ENCODE measurements around the gene RNF220.

RNF220 gene

GRCh38 chr1:44584167-44584566 lies 179.1 kb downstream of the RNF220 start:
- no peak for DNase-seq (ENCODE audit: low read depth in 2 of 2)

DNA sequence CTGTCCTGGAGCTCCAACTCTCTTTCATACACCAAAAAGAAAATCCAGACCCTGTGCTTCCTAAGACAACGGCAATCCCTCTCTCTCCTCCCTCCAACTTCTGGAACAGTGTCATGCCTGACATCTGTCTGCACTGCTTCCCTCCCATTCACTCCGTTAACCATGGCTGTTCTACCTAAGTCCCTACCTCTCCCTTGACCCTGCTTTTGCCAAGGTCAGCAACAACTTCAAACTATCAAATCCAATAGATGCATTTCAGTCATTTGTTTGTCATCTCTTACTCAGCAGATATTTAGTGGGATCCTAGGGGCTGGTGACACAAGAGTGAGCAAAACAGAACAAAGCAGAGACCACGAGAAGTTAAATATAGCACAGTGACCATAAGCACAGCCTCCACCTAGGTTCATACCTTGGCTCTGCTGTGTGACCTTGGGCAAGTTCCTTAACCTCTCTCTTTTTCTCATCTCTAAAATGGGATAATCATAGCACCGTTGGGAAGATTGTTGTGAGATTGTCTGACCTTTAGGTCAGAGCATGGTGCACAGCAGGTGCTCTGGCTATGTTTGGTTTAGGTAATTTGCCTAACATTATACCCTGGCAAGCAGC lies 180.4 kb downstream of the RNF220 start:
- no peak for DNase-seq (ENCODE audit: low read depth in 2 of 2)

GRCh38 chr1:44587796-44588460 lies 182.9 kb downstream of the RNF220 start:
- DNase-seq (ENCODE audit: low read depth in 2 of 2): no peak

GRCh38 chr1:44588551-44589210 lies 183.6 kb downstream of the RNF220 start:
- DNase-seq (ENCODE audit: low read depth in 2 of 2): no peak

DNA sequence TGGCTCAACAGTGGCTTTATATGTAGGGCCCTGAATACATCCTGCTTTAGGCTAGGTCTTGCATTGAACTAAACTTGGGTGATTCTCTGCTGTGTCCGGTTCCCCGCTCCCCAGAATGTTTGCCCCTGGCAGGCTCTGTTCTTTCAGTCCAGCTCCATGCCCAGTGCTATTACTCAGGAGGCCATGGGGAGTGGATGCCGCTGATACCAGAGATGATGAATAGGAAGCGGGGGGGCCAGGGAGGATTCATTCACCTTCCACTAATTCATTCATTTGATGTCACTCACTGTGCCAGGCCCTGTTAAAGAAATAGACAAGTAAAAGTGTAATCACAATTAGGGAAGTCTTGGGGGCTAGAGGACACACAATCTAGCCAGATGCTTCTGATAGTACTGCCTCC lies 185.4 kb downstream of the RNF220 start:
- DNase-seq (ENCODE audit: low read depth in 2 of 2): no peak

- DNase-seq (ENCODE audit: low read depth in 2 of 2): no peak
These were observed 186.3 kb downstream of the RNF220 start for GRCh38 chr1:44591381-44591780.

DNA sequence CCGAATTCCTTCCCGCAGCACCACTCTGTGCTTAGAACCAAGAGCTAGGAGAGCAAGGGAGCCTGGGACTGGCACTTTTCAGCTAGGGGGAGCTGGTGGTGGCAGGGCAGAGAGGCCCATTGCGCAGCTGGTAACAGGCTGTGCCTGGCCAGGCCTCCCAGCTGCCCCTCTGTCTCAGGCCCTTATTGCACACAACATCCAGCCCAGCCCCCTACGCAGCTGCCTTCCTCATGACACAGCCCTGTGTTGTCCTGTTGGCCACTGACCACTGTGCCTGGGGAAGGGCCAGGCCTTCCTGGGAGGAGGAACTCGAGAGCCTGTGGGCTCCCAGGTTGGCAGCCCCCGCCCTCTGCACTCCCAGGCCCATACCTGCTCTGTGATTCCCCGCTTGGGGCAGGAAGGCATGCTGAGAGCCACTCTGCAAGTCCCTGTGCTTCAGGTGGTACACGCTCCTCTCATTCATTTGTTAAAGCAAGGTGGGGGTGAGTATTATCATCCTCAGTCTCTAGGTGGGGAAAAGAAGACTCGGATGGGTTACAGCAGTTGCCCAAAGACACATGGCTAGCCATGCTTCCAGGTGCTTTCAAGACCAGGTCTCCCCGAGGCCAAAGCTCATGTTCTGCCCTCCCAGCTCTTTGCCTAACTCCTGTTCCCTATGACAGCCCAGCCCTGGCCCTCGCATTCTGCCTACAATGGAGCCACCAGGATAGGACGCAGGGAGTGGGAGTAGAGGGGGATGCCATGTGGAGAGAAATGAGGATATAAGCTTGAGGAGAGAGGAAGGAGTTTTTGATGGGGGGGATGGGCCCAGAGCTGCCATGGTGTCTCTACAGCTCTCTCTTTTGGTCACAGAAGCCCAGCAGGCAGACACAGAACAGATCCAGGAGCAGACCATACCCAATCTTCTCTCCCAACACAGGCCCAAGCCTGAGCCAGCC lies 187.4 kb downstream of the RNF220 start:
- no peak for DNase-seq (ENCODE audit: low read depth in 2 of 2)

GRCh38 chr1:44594353-44594752 lies 189.3 kb downstream of the RNF220 start:
- no peak for DNase-seq (ENCODE audit: low read depth in 2 of 2)

GRCh38 chr1:44594871-44595735 lies 190.0 kb downstream of the RNF220 start:
- DNase-seq (ENCODE audit: low read depth in 2 of 2): peak in 1 of 2 experiments; percentile 14

DNA sequence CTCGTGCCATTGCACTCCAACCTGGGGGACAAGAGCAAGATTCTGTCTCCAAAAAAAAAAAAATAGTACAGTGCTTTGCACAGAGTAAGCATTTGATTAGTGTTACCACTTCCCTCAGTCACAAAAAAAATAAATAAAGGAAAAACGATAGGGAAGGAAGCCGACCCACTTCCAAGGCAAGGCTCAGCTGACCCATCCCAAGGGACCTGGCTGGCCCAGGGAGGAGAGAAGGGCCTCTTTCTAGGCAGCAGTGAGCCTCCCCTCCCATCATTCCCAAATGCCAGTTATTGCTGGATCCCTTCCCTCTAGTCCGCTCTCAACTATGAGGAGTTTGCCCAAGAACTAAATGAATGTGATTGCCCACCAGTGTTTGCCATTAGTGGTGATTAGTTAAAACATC lies 191.5 kb downstream of the RNF220 start:
- DNase-seq (ENCODE audit: low read depth in 2 of 2): no peak

- DNase-seq (ENCODE audit: low read depth in 2 of 2): no peak
These were observed 193.1 kb downstream of the RNF220 start for GRCh38 chr1:44598167-44598566.

DNA sequence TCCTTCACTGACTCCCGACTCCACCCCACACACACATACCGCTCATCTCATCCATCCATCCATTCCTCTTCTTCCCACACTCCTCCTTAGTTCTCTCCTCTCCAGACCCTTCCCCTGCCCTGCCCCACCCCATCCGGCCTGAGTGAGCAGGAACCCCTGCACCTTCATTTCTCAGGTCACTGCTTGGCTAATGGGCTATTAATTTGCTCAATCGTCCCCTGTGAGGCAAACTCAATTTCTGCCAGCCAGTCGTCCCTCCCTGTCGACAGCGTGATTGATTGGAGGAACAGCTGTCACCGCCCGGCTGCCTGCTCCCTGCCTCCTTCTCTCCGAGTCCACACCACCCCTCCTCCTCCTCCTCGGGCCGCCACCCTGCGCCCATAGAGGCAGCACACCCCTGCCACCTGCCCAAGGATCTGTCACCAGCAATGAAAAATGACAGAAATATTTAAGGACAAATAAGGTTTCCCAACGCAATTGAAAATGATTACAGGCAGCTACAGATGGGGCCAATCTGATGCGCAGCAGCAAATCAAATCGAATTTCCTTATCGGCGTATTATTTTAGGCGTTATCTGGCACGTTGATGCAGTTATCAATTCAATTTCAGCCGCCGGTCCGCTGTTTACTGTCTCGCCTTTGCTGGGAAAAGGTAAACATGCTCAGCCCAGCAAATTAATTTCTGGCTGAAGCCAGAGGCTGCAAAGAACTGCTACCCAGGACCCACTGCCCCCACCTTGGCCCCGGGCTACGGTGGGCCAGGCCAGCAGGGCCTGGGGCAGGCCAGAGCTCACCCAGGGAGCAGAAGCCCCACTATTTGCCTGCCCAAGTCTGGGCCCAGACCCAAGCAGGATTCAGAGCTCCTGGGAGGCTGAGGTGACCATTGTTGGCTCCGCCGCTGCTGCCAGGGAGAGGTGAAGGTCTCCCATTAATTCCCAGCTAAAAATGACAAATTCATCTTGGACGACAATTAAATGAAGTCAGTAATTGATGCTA lies 197.9 kb downstream of the RNF220 start:
- DNase-seq (ENCODE audit: low read depth in 2 of 2): no peak

- DNase-seq (ENCODE audit: low read depth in 2 of 2): no peak
These were observed 198.7 kb downstream of the RNF220 start for GRCh38 chr1:44603718-44604117.

GRCh38 chr1:44604157-44604955 lies 199.3 kb downstream of the RNF220 start:
- DNase-seq (ENCODE audit: low read depth in 2 of 2): no peak

DNA sequence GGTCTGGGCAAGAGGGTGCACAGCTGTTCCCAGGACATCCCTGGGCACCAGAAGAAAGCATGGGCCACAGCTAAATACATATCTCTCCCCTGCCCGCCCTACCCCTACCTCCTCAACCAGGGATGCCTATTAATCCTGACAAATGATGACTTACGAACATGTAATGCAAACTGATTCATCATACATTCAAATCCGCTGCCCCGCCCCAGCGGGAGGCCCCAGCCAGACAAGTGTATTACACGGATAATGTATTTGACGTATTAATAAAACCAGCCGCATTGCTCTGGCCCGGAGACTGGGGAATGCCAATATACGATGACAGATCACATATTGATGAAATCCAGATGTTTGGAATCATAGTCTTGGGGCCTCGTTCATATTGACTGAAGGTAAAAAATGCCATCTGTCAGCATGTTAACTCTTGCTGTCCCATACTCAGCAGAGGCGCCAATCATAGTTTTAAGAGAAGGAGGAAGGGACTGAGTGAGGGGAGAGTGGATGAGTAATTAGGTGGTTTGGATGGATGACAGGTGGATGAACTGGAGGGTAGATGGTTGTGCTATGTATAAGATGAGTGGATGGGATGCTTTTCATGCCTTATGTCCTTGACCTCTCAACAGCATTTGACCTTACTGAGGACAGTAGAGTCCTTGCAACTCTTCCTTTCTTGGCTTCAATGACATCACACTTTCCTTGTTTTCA lies 201.0 kb downstream of the RNF220 start:
- peak in 1 of 2 experiments; percentile 32 for DNase-seq (ENCODE audit: low read depth in 2 of 2)

- no peak for DNase-seq (ENCODE audit: low read depth in 2 of 2)
These were observed 201.7 kb downstream of the RNF220 start for GRCh38 chr1:44606701-44607281.

DNA sequence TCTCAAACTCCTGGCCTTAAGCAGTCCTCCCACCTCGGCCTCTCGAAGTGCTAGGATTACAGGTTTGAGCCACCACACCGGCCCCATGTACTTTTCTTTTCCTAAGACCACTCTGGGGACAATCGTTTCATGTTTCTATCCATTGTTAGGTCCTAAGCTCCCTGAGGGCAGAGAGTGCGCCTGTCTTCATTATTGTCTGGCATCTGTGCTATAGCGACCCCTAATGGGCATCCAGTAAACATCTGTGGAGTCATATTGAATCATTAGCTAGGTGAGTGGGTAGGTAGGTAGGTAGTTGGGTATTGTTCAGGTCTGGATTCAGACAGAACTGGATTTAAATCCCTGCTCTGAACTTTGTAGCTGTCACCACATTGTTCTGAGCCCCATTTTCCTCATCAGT lies 203.1 kb downstream of the RNF220 start:
- no peak for DNase-seq (ENCODE audit: low read depth in 2 of 2)

- no peak for DNase-seq (ENCODE audit: low read depth in 2 of 2)
These were observed 204.3 kb downstream of the RNF220 start for GRCh38 chr1:44609412-44609767.
